Kidney glomerular epithelial cell (primary cell): ENCODE measurements around the gene STX18.

Experiments used
- DNase-seq: peaks from one replicate; lab custom pipeline; 2025; lab: John Stamatoyannopoulos, UW

The STX18 gene

DNA sequence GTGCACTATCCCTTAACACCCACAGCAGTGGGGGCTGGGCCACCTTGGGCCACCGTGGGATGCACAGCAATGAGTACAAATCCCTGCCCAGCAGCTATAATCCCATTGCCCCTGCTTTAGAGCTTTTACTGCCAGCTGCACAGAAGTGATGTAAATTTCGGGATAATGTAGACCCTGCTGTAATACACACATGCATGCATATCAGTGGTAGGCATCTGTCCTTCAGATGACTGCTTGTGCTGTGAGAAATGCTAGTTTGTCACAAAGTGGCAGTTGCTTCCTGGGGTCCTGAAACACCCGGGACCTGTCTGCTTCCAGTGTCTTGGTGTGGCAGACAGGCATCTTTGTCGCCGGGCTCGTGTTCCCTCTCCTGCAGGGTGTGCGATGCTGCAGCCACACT lies 140.8 kb downstream of the STX18 start:
- DNase-seq: no peak

GRCh38 chr4:4398430-4398829 lies 143.4 kb downstream of the STX18 start:
- DNase-seq: no peak

DNA sequence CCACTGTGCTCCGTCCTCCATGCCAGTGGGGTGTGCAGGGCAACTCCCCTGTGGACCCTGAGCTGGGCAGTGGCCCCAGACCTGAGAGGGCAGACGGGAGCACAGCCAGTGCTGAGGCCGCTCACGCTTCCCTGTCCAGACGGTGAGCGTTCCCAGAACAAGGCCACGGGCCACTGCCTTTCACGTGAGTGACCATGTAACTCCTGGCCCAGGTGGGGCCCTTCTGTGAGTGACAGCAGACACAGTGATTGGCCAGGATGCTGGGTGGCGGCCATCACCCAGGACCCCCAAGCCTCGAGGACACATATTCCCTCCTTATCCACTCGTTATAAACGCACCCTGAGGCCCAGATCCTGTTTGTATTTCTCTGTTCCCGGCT lies 144.4 kb downstream of the STX18 start:
- no peak for DNase-seq

DNA sequence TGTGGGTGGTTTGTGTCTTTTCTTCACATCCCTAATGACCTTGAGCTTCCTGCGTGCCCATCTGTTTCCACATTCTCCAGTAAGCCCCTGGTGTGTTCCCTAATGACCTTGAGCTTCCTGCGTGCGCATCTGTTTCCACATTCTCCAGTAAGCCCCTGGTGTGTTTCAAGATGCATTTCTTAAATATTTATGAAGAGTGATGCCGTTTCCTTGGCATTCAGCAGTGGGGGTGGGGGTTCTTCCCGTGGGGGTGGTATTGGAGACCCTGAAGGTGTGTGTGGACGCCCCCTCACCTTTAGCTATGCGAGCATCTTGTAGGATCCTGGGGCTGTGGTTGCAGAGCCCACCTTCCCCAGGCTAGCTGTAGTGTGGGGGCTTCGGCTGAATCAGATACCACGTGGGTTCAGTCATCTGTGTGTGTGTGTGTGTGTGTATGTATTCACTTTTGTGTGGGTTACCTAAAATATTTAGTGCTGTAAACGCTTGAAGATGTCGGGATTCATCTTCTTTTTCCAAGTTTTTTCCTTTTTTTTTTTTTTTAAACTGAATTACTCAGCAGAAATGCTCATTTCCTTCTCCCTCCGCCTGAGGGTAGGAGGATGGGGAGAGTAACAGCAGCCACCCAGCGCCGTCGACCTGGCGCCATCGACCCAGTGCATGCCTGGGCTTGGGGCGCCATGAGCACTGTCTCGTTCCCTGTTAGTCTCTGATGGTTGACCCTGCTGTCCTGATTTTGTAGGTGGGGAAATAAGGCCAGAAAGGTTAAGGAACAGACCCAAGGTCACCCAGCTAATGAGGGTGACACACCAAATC lies 145.0 kb downstream of the STX18 start:
- no peak for DNase-seq

DNA sequence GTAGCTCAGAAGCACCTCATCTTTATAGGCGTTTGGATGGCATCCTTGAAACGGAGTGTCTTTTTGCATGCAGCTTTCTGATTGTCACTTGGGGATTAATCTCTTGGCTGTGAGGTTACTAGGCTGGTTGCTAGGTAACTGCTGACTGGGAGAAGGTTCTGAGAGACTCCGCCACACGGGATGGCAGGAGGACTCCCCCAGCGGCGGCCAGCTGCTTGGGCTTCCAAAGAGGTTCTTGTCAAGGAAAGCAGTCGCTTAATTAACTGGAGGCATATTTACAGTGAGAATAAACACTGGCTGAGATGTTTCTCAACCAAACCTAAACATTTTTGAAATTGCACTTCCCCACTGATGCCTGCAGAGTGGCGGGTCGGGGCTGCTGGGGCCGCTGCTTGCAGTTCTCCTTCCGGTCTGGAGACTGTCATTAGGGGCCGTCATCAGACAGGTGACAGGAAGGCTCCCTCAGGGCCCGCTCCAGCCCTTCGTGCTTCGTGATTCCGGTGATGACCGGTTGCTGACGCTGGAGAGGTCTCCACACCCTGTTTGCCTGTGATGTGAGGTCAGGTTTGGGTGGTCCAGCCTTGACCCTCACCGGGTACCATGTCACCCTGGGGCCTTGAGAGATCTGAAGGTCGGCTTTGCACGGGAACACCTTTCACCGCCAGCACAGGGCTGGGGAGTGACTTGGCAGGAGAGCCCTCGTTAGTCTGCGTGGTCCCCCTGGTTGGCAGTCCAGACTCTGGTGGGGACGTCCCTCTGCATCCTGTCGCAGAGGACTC lies 145.8 kb downstream of the STX18 start:
- no peak for DNase-seq

DNA sequence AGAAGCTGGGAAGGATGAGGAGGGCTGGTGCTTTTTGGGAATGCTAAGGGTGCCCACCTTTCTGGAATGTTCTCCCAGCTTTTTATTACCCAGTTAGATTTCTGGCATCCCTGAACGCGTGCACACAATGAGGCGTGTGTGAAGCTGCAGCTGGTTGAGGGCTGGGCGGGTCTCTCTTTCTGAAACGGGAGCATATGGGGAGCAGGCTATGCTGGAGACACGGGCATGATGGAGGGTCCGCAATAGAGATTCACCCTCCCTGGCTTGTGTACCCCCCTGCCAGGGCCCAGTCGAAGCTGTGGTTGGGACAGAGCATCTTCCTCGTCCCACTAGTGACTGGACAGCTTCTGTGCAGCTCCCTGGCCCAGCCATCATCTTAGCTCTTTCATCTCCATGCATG lies 146.5 kb downstream of the STX18 start:
- no peak for DNase-seq

DNA sequence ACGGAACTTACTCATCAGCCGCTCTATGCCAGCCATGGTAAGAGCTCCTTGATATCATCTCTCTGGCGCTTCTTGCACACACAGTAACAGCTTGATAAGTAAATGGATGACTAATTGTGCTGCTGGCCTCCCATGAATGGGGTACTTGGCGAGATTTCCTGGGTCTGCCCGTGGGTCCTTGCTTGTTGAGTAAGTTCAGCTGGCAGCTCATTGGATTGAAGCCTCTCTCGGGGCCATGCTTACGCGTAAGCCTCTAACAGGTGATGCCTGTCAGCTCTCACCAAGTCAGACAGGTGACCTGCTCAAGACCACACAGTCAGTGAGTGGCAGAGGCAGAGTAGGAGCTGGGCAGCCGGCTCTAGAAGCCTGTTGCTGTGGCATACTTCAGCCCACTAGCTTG lies 147.2 kb downstream of the STX18 start:
- DNase-seq: no peak

GRCh38 chr4:4392501-4393183 lies 149.2 kb downstream of the STX18 start:
- no peak for DNase-seq

DNA sequence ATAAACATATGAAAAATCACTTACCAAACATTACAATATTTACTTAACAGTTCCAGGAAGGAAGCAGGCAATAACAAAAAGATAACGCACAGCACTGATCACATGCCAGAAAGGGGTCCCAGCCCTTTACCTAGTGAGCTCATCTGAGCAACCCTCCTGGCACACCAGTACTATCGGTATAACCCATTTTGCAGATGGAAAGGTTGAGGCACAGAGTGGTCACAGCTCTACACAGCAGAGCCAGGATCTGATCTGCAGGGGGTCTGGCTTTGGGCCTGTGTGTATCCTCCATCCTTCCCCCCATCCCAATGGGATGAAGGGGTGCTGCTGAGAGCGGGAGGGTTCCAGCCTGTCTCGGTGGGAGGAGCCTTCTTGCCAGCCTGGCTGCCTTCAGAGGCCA lies 150.0 kb downstream of the STX18 start:
- DNase-seq: no peak

DNA sequence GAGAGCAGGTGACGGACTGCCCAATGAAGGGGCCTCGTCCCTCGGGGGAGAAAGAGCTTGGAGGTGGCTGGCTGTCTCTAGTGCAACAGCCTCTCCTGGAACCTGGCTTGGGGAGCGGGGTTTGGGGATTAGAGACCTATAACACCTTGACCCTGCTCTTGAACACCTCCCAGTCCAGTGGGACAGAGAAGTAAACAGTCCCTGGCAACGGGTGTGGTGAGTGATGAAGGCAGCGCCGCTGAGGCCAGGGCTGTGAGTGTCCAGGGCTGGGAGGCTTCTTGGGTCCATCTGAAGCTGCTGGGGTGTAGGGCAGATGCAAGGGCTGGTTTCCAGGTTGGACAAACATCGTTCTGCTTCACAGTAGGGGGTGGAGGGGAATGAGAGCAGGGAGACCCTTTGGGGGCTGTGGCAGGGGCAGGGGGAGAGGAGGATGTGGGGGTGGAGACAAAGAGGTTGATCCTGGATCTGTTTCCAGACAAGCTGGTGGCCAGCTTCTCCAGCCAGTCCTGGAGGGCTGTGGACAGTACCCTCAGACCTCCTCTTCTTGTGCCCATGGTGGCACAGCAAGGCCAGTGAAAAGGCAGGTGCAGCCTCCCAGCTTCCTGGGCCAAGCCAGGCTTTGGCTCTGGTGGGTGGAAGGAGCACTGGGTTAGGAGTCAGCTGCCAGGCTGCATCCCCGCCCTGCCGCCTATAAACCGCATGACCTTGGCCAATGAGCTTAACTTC lies 151.2 kb downstream of the STX18 start:
- no peak for DNase-seq

DNA sequence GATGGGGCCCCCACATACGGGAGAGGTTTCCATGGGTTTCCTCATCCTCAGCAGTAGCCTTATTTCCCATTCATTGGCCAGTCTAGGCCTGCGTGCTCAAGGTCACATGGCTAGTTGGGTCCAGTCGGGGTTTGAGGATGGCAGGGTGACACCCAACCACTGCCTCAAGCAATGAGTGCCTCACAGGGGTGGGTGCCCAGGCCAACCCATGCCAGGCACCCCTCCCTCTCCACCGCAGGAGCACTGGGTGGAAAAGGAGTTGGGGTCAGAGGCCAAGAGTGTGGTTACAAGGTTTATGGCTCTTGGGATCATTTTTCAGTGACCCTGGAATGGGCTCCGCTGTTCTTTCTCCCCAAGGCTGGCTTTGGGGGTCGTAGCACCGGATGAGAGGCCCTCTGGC lies 151.8 kb downstream of the STX18 start:
- no peak for DNase-seq

DNA sequence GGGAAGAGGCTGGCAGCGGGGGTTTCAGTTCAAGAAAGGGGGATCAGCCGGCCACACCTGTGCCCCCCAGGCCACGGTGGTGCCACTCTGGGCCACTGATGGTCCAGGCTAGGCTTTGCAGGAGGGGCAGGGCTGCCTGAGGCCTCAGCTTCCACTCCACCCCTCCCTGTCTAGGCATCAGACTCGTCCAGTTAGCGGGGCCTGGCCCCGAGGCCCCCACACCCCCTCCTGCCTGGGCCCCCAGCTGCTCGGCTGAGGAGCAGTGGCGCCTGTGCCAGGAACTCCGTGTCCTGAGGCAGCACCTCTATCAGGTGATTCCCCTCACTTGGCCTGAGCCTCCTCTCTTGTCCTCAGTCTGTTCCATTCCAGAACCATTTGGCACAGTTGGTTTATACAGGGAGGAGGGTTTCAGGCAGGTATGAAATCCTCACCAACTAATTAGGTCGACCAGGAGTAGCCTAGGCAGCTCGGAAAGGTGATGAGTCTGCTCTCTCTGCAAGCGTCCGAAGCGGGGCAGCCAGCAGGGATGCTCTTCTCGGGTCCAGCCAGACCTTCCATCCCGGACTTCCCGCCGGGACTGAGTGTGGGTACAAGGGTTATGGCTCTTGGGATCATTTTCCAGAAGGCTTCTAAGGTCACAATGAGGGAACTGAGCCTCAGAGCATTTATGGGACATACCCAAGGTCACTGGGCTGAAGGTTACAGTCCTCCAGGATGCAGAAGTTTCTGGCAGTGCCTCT lies 152.8 kb downstream of the STX18 start:
- no peak for DNase-seq

DNA sequence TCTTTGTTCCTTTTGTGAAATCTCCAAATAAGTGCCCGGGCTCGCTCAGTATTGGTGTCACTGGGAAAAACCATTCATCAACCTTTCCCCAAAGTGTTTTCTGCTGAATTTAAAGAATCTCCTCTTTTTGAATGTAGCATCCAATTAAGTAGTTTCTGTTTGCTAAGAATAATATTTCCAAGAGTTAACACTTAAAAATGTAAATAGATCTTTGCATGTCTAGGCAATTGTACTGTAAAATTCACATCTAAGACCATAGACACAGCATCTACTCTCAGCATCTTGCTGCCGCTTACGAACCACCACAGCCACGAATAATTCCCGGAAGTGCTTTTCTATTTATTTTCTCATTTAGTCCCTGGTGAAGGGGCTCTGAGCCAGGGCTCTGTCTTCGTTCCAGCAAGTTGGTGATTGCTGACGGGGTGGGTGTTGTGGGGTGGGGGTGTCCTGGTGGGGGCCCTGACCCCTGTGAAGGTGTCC lies 153.5 kb downstream of the STX18 start:
- no peak for DNase-seq

GRCh38 chr4:4387531-4388310 lies 154.1 kb downstream of the STX18 start:
- no peak for DNase-seq

- no peak for DNase-seq
Observed at GRCh38 chr4:4386736-4387392, 155.0 kb downstream of the STX18 start, which contains the start of gene NSG1. NSG1 (plus strand) TSS chr4:4387102; CDS start chr4:4387630, 528 bp downstream.

- DNase-seq: no peak
Observed at GRCh38 chr4:4386296-4386735, 155.5 kb downstream of the STX18 start.

- no peak for DNase-seq
Observed at GRCh38 chr4:4385729-4386295, 156.0 kb downstream of the STX18 start.

DNA sequence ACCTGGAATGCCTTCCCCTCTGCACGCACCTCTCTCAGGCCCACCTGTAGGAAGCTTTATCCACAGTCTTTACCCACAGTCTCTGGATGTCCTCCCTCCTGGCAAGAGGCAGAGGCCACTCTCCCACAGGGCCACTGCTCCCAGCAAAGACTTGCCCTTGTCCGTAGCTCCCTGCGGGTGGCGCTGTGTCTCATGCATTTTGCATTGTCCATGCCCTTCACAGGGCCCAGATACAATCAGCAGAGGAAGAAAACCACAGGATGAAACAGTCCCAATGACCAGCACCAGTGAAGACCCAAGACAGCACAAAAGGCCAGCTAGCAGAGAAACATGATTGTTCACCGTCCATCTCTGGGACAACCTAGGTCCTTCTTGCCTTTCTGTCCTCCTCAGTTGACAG lies 157.0 kb downstream of the STX18 start:
- no peak for DNase-seq

GRCh38 chr4:4383085-4383484 lies 158.8 kb downstream of the STX18 start:
- no peak for DNase-seq
